Mesenchymal stem cell (in vitro differentiated cells and primary cell): ENCODE measurements around the gene TAAR1.

Experiments used
- DNase-seq: peaks from one replicate; pipeline ENCODE4 v3.0.0-alpha.2; 2013
- H2AFZ ChIP-seq: one replicate; pipeline ENCODE4 v1.6.1; 2013; ENCODE audit warnings: low read depth, mild to moderate bottlenecking, control low read depth, inconsistent platforms, low read length, moderate library complexity
- H2AK5ac ChIP-seq: 2 replicates; pipeline ENCODE4 v1.6.1; 2013; ENCODE audit warnings: low read length, moderate library complexity, mild to moderate bottlenecking, inconsistent platforms; ENCODE audit not compliant: severe bottlenecking
- H2BK120ac ChIP-seq: one replicate; pipeline ENCODE4 v1.6.1; 2013; ENCODE audit warnings: low read depth, mild to moderate bottlenecking, inconsistent platforms, low read length, moderate library complexity
- H2BK12ac ChIP-seq, 2 experiments: one replicate each; pipeline ENCODE4 v1.6.1; 2013; ENCODE audit warnings: inconsistent platforms in 2 of 2, low read length in 2 of 2, mild to moderate bottlenecking in 2 of 2, moderate library complexity in 2 of 2, control low read depth in 1 of 2
- H2BK15ac ChIP-seq: one replicate; pipeline ENCODE4 v1.6.1; 2013; ENCODE audit warnings: mild to moderate bottlenecking, low read depth, inconsistent platforms; ENCODE audit not compliant: poor library complexity, severe bottlenecking
- H2BK5ac ChIP-seq: 2 replicates; pipeline ENCODE4 v1.6.1; 2013; ENCODE audit warnings: low read depth, mild to moderate bottlenecking, low read length, control low read depth, inconsistent platforms; ENCODE audit not compliant: poor library complexity, severe bottlenecking
- H3K14ac ChIP-seq, 2 experiments: one replicate each; pipeline ENCODE4 v1.6.1; 2013; ENCODE audit warnings: inconsistent platforms in 2 of 2, low read length in 2 of 2, control low read depth in 1 of 2, mild to moderate bottlenecking in 1 of 2, moderate library complexity in 1 of 2
- H3K18ac ChIP-seq, 2 experiments: one replicate each; pipeline ENCODE4 v1.6.1; 2013; ENCODE audit warnings: inconsistent platforms in 2 of 2, low read length in 2 of 2, control low read depth in 1 of 2, low read depth in 1 of 2, mild to moderate bottlenecking in 1 of 2
- H3K23ac ChIP-seq, 2 experiments: one replicate each; pipeline ENCODE4 v1.6.1; 2013; ENCODE audit warnings: inconsistent platforms in 2 of 2, low read length in 2 of 2, mild to moderate bottlenecking in 2 of 2, moderate library complexity in 2 of 2, control low read depth in 1 of 2
- H3K27ac ChIP-seq: 2 replicates; pipeline ENCODE4 v1.5.1; 2013; ENCODE audit warnings: mild to moderate bottlenecking, moderate library complexity, low read length, control low read depth, inconsistent platforms; ENCODE audit not compliant: poor library complexity, severe bottlenecking
- H3K27me3 ChIP-seq, 2 experiments: 2 replicates each; pipeline versions ENCODE4 v1.6.1 to v1.7.0; 2013; ENCODE audit warnings: low read length in 2 of 2, mild to moderate bottlenecking in 2 of 2, moderate library complexity in 2 of 2, control low read depth in 1 of 2, inconsistent platforms in 1 of 2; ENCODE audit not compliant: control insufficient read depth in 1 of 2, insufficient read depth in 1 of 2
- H3K36me3 ChIP-seq, 2 experiments: 2 replicates each; pipeline versions ENCODE4 v1.6.1 to v1.7.0; 2013; ENCODE audit warnings: low read length in 2 of 2, control low read depth in 1 of 2, inconsistent platforms in 1 of 2, low read depth in 1 of 2, mild to moderate bottlenecking in 1 of 2; ENCODE audit not compliant: insufficient read depth in 2 of 2, control insufficient read depth in 1 of 2
- H3K4ac ChIP-seq, 2 experiments: one replicate each; pipeline ENCODE4 v1.6.1; 2013; ENCODE audit warnings: inconsistent platforms in 2 of 2, low read length in 2 of 2, mild to moderate bottlenecking in 2 of 2, moderate library complexity in 2 of 2, control low read depth in 1 of 2, low read depth in 1 of 2
- H3K4me1 ChIP-seq: 2 replicates; pipeline ENCODE4 v1.6.1; 2013; ENCODE audit warnings: low read depth, low read length, control low read depth; ENCODE audit not compliant: control insufficient read depth, insufficient read depth
- H3K4me2 ChIP-seq: 2 replicates; pipeline ENCODE4 v1.6.1; 2013; ENCODE audit warnings: low read length, mild to moderate bottlenecking, inconsistent platforms; ENCODE audit not compliant: poor library complexity, severe bottlenecking
- H3K4me3 ChIP-seq, 2 experiments: 2 replicates each; pipeline versions ENCODE4 v1.5.1 to v1.7.0; 2013; ENCODE audit warnings: low read length in 2 of 2, mild to moderate bottlenecking in 2 of 2, control low read depth in 1 of 2, low read depth in 1 of 2; ENCODE audit not compliant: insufficient read depth in 1 of 2
- H3K79me1 ChIP-seq: replicated peaks from 2 replicates; pipeline ENCODE4 v1.6.1; 2013; ENCODE audit warnings: mild to moderate bottlenecking, control low read depth, low read length, inconsistent platforms; ENCODE audit not compliant: poor library complexity, severe bottlenecking
- H3K9ac ChIP-seq: 2 replicates; pipeline ENCODE4 v1.7.0; 2013; ENCODE audit warnings: mild to moderate bottlenecking, low read length, moderate library complexity
- H3K9me3 ChIP-seq: 2 replicates; pipeline ENCODE4 v1.7.0; 2013; ENCODE audit warnings: mild to moderate bottlenecking, low read length; ENCODE audit not compliant: control insufficient read depth
- H4K8ac ChIP-seq: one replicate; pipeline ENCODE4 v1.6.1; 2013; ENCODE audit warnings: inconsistent platforms, mild to moderate bottlenecking, low read length, moderate library complexity
- H4K91ac ChIP-seq: one replicate; pipeline ENCODE4 v1.6.1; 2013; ENCODE audit warnings: mild to moderate bottlenecking, low read length, inconsistent platforms
- WGBS: methylation state at CpG from one replicate; pipeline ENCODE4 v1.1.7; 2013; ENCODE audit warnings: mixed read lengths; 5-methylcytosine and 5-hydroxymethylcytosine counted together

The TAAR1 gene

DNA sequence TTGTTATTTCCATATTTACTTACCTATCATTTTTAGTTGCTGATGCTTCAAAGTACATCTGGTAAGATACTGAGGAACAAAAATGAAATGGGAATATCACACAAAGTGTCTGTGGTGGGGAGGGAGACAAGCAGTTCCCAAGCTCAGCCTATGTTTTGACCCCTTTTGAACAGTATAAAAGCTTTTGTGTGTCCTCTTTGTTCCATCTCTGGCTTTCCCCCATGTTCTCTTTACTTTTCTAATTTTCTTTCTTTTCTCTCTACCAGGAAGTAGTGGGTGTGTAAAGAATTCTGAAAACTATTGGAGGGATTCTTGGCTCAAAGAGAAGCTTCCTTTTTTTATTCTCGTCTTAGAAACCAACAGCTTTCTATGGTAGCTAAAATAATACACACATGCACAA, 42.3 kb downstream of the TAAR1 start:
- H3K4me1 ChIP-seq: no peaks in the 10 kb centered on the region
- H3K79me1 ChIP-seq: no peaks in the 10 kb centered on the region
- DNase-seq: no peak
- H3K27me3 ChIP-seq: peaks cover 0 to 13% of the 10 kb centered on the region in 2 experiments
- no peak overlapping the region for H2AK5ac ChIP-seq
- no peak overlapping the region for H4K91ac ChIP-seq
- H3K23ac ChIP-seq: no peak overlapping the region
- no peak overlapping the region for H2AFZ ChIP-seq
- no peak overlapping the region for H3K4me2 ChIP-seq
- no peak overlapping the region for H2BK5ac ChIP-seq
- WGBS: 94% methylated on average over 1 of the region's 1 CpG
- no peak overlapping the region for H3K18ac ChIP-seq
- no peak overlapping the region for H3K9ac ChIP-seq
- H3K27ac ChIP-seq: no peak overlapping the region
- H2BK15ac ChIP-seq: no peak overlapping the region
- no peaks in the 10 kb centered on the region for H3K36me3 ChIP-seq
- H3K4ac ChIP-seq: no peak overlapping the region
- no peaks in the 10 kb centered on the region for H3K9me3 ChIP-seq
- H3K4me3 ChIP-seq: no peak overlapping the region
- no peak overlapping the region for H3K14ac ChIP-seq
- H4K8ac ChIP-seq: no peak overlapping the region
- no peak overlapping the region for H2BK12ac ChIP-seq
- H2BK120ac ChIP-seq: no peak overlapping the region

- no peaks in the 10 kb centered on the region for H3K4me1 ChIP-seq
- H4K91ac ChIP-seq: no peak overlapping the region
- no peaks in the 10 kb centered on the region for H3K36me3 ChIP-seq
- 72% methylated on average over 3 of the region's 7 CpGs for WGBS
- no peak overlapping the region for H2BK5ac ChIP-seq
- peaks cover 0 to 7% of the 10 kb centered on the region in 2 experiments for H3K27me3 ChIP-seq
- H2AFZ ChIP-seq: no peak overlapping the region
- H3K27ac ChIP-seq: no peak overlapping the region
- no peak overlapping the region for H3K23ac ChIP-seq
- H3K9ac ChIP-seq: no peak overlapping the region
- no peak overlapping the region for H3K14ac ChIP-seq
- H3K4me3 ChIP-seq: no peak overlapping the region
- no peak overlapping the region for H3K18ac ChIP-seq
- H2AK5ac ChIP-seq: no peak overlapping the region
- H2BK120ac ChIP-seq: no peak overlapping the region
- H2BK12ac ChIP-seq: no peak overlapping the region
- H3K4me2 ChIP-seq: no peak overlapping the region
- H3K4ac ChIP-seq: no peak overlapping the region
- no peak for DNase-seq
- H2BK15ac ChIP-seq: no peak overlapping the region
- no peaks in the 10 kb centered on the region for H3K79me1 ChIP-seq
- H3K9me3 ChIP-seq: no peaks in the 10 kb centered on the region
- H4K8ac ChIP-seq: no peak overlapping the region
Observed at GRCh38 chr6:132614554-132614953, 44.4 kb downstream of the TAAR1 start.

GRCh38 chr6:132612449-132613108, 46.4 kb downstream of the TAAR1 start:
- H3K4me3 ChIP-seq: no peak overlapping the region
- H3K9me3 ChIP-seq: no peaks in the 10 kb centered on the region
- no peak overlapping the region for H3K4me2 ChIP-seq
- H2AK5ac ChIP-seq: no peak overlapping the region
- H3K27ac ChIP-seq: no peak overlapping the region
- H3K14ac ChIP-seq: no peak overlapping the region
- no peak overlapping the region for H4K8ac ChIP-seq
- no peak overlapping the region for H2BK12ac ChIP-seq
- no peaks in the 10 kb centered on the region for H3K36me3 ChIP-seq
- peaks cover 0 to 7% of the 10 kb centered on the region in 2 experiments for H3K27me3 ChIP-seq
- no peak overlapping the region for H3K4ac ChIP-seq
- H3K9ac ChIP-seq: no peak overlapping the region
- WGBS: 100% methylated on average over 1 of the region's 4 CpGs
- no peak overlapping the region for H3K18ac ChIP-seq
- H2BK120ac ChIP-seq: no peak overlapping the region
- H3K79me1 ChIP-seq: no peaks in the 10 kb centered on the region
- no peak overlapping the region for H3K23ac ChIP-seq
- H2BK5ac ChIP-seq: no peak overlapping the region
- H2BK15ac ChIP-seq: no peak overlapping the region
- no peak overlapping the region for H2AFZ ChIP-seq
- no peak for DNase-seq
- H4K91ac ChIP-seq: no peak overlapping the region
- no peaks in the 10 kb centered on the region for H3K4me1 ChIP-seq

DNA sequence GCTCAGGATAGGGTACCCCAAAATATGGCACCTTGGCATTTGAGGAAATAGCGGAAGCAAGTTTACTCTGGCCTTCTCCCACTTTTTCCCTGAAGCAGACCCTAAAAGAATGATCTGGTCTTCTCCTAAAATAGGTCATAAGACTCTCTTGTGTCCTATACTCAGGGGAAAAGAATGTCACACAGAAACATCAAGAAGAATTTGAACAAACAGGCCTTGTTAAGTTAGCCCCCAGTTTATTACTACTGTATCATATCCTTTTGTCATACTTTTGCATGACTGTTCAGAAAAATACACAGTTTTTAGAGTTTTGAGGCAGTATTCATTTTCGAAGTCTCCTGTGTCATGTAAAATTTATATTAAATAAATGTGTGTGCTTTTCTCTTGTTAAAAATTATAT, 47.4 kb downstream of the TAAR1 start:
- no peaks in the 10 kb centered on the region for H3K9me3 ChIP-seq
- H3K27ac ChIP-seq: no peak overlapping the region
- no peak overlapping the region for H3K4me2 ChIP-seq
- no peak overlapping the region for H2BK12ac ChIP-seq
- H2AK5ac ChIP-seq: no peak overlapping the region
- peaks cover 0 to 3% of the 10 kb centered on the region in 2 experiments for H3K27me3 ChIP-seq
- H3K9ac ChIP-seq: no peak overlapping the region
- H2BK5ac ChIP-seq: no peak overlapping the region
- H3K79me1 ChIP-seq: no peaks in the 10 kb centered on the region
- H4K91ac ChIP-seq: no peak overlapping the region
- H2BK120ac ChIP-seq: no peak overlapping the region
- DNase-seq: no peak
- H3K4ac ChIP-seq: no peak overlapping the region
- H3K4me1 ChIP-seq: peaks cover 3% of the 10 kb centered on the region
- 86% methylated on average over 1 of the region's 2 CpGs for WGBS
- H3K18ac ChIP-seq: no peak overlapping the region
- no peak overlapping the region for H3K4me3 ChIP-seq
- no peak overlapping the region for H2AFZ ChIP-seq
- no peak overlapping the region for H3K23ac ChIP-seq
- no peak overlapping the region for H4K8ac ChIP-seq
- no peak overlapping the region for H2BK15ac ChIP-seq
- no peak overlapping the region for H3K14ac ChIP-seq
- no peaks in the 10 kb centered on the region for H3K36me3 ChIP-seq
